Gastroesophageal sphincter (tissue), 4 donors: ENCODE data around the gene CYCS. TPM values are rescaled to one million over a fixed set of nuclear protein-coding genes. Genes with fewer than 3 reads are reported as not detected.
A peak's percentile ranks its signal among the peaks of the same experiment; 100 is the strongest.

Source experiments
- ATAC-seq: fragments of 150-250 bp; one replicate; pipeline ENCODE4 v1.9.1; 2016; ENCODE audit warnings: mild to moderate bottlenecking, moderate library complexity
- H3K27ac ChIP-seq, 4 donors: fragments of 200-600 bp; sonication (generic) in 3 of 4; 1 replicate in 3 of 4; 2 replicates in 1 of 4; pipeline ENCODE4 v1.5.1; 2016 to 2019
- H3K27me3 ChIP-seq: fragments of 200-600 bp; sonication (generic); one replicate; pipeline ENCODE4 v1.5.1; 2019
- H3K36me3 ChIP-seq, 2 donors: fragments of 200-600 bp; sonication (generic); one replicate each; pipeline ENCODE4 v1.5.1; 2019; ENCODE audit warnings: control low read depth in 1 of 2
- H3K4me1 ChIP-seq, 3 donors: fragments of 200-600 bp; sonication (generic); 1 replicate in 2 of 3; 2 replicates in 1 of 3; pipeline ENCODE4 v1.5.1; 2016 to 2019; ENCODE audit warnings: control low read depth in 2 of 3
- H3K4me3 ChIP-seq, 2 donors: fragments of 200-600 bp; sonication (generic); one replicate each; pipeline ENCODE4 v1.5.1; 2019; ENCODE audit warnings: mild to moderate bottlenecking in 1 of 2, moderate library complexity in 1 of 2
- H3K9me3 ChIP-seq, 3 donors: fragments of 200-600 bp; sonication (generic); one replicate each; pipeline ENCODE4 v1.5.1; 2017 to 2019; ENCODE audit warnings: control low read depth in 2 of 3
- EP300 ChIP-seq: sonication (generic); formaldehyde crosslinking; IDR thresholded peaks from one replicate; pipeline ENCODE4 v1.6.1; 2017; ENCODE audit warnings: antibody characterized with exemption, mild to moderate bottlenecking
- POLR2A ChIP-seq, 2 donors: fragments of 450-650 bp; IDR thresholded peaks; one replicate each; pipeline ENCODE4 v1.6.1; 2017; ENCODE audit warnings: antibody characterized with exemption in 2 of 2, mild to moderate bottlenecking in 2 of 2, moderate library complexity in 1 of 2
- POLR2AphosphoS5 ChIP-seq: sonication (generic); formaldehyde crosslinking; IDR thresholded peaks from one replicate; pipeline ENCODE4 v1.6.1; 2017; ENCODE audit warnings: antibody characterized with exemption
- WGBS, 2 donors: methylation state at CpG; one replicate each; pipeline ENCODE4 v1.1.5; 2018; ENCODE audit warnings: low coverage in 1 of 2; 5-methylcytosine and 5-hydroxymethylcytosine counted together
- total RNA-seq, 4 donors: library from RNA; depleted of rRNA; stranded (reverse); fragments of >200 nt; gene quantifications; one replicate each; pipeline ENCODE4 v1.1.0, GENCODE V29; 2016
- TF ChIP-seq, protein P1 (sequence below), 4 experiments: fragments of 200-600 bp in 2 of 4; fragments of 450-650 bp in 2 of 4; sonication (generic) in 1 of 4; IDR thresholded peaks; one replicate each; pipeline ENCODE4 v1.5.1; 2017 to 2019; ENCODE audit warnings: antibody characterized with exemption in 4 of 4, mild to moderate bottlenecking in 2 of 4, moderate library complexity in 2 of 4

CYCS gene
- total RNA-seq, 4 donors from 2014 or later, result 44.2 to 61.2 (median 48.5) TPM

DNA sequence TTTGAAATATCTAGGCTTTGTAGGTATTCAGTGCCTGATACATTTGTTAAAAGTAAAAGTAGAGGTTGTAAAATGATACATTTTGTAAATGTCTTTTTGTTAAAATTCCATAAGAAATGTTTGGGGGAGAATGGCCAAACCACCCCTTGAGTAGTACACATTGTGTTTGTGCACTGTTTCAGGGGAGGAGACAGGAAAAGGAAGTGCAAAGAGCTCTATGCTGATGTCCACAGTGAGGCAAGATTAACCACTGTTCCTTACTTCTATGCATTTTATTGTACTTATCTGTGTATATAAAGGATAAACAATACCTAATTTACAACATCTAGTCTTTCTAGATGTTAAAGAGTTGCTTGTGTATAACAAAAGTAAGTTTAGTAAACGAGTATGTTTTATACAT, 7.4 kb upstream of the CYCS start:
- Histone ChIP-seq H3K4me1 (no peaks in the 10 kb centered on the region), H3K36me3 (peaks cover 0 to 12% of the 10 kb centered on the region in 2 donors), H3K27me3 (no peaks in the 10 kb centered on the region), H3K4me3 (no peak overlapping the region), H3K9me3 (no peaks in the 10 kb centered on the region), H3K27ac (no peak overlapping the region)
- 76 to 80% methylated on average over 1 of the region's 1 CpG for WGBS, 2 donors
- TF ChIP-seq POLR2A (IDR thresholded peaks at IDR 0.05) (no peak), EP300 (no peak), POLR2AphosphoS5 (no peak)
- TF ChIP-seq, protein P1, sequence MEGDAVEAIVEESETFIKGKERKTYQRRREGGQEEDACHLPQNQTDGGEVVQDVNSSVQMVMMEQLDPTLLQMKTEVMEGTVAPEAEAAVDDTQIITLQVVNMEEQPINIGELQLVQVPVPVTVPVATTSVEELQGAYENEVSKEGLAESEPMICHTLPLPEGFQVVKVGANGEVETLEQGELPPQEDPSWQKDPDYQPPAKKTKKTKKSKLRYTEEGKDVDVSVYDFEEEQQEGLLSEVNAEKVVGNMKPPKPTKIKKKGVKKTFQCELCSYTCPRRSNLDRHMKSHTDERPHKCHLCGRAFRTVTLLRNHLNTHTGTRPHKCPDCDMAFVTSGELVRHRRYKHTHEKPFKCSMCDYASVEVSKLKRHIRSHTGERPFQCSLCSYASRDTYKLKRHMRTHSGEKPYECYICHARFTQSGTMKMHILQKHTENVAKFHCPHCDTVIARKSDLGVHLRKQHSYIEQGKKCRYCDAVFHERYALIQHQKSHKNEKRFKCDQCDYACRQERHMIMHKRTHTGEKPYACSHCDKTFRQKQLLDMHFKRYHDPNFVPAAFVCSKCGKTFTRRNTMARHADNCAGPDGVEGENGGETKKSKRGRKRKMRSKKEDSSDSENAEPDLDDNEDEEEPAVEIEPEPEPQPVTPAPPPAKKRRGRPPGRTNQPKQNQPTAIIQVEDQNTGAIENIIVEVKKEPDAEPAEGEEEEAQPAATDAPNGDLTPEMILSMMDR (IDR thresholded peaks at IDR 0.05), result no peak
- no peak for ATAC-seq

DNA sequence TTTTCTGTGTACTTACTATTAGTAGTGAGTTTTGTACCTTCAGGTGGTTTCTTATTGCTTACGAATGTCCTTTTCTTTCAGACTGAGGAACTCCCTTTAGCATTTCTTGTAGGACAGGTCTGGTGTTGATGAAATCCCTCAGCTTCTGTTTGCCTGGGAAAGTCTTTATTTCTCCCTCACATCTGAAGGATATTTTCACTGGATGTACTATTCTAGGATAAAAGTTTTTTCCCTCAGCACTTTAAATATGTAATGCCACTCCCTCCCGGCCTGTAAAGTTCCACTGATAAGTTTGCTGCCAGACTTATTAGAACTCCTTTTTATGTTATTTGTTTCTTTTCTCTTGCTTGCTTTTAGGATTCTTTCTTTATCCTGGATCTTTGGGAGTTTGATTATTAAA, 1.7 kb upstream of the CYCS start:
- Histone ChIP-seq H3K9me3 (no peaks in the 10 kb centered on the region), H3K36me3 (peaks cover 0 to 14% of the 10 kb centered on the region in 2 donors), H3K4me1 (peaks cover 0 to 28% (median 4%) of the 10 kb centered on the region in 3 donors), H3K27ac (no peak overlapping the region), H3K27me3 (no peaks in the 10 kb centered on the region), H3K4me3 (no peak overlapping the region)
- TF ChIP-seq POLR2A (IDR thresholded peaks at IDR 0.05) (no peak), POLR2AphosphoS5 (no peak), EP300 (no peak)
- TF ChIP-seq, protein P1 (IDR thresholded peaks at IDR 0.05), result no peak
- 72 to 100% methylated on average over 2 of the region's 2 CpGs for WGBS, 2 donors
- ATAC-seq, result no peak

DNA sequence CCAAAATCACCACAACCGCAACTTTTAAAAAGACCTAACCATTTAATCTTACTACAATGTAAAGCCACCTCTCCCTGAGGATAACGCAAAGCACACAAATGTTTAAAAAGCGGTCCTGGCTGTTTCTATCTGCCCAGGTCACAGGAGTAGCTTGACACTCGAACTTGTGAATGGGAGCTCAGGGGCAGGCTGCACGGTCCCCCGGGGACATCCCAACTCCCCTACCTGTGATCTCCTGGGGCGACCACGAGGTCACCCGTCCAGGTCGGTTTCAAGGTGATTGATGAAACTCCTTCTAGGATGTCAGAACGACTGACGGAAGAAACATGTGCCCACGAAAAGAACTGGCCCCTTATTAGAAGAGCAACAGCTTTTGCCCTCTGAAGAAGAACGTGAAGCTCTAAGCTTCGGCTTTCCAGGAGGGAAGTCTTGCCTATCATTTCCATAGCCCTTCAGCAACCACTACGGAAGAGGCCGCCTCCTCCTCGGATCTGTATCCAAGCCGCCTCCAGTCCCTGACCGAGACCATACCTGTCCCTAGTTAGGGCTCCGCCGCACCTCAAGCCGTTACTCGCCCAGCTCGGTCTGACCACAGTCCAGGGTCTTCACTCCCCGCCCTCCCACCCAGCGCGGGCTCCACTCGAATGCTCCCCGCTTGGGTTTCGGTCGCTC, 459 bp downstream of the CYCS start:
- H3K36me3 ChIP-seq, result peaks cover 0 to 35% of the 10 kb centered on the region in 2 donors
- peak overlapping the region; percentile 93 to 96 for H3K4me3 ChIP-seq
- H3K27me3 ChIP-seq, result no peaks in the 10 kb centered on the region
- peak overlapping the region; percentile 97 to 100 (median 98) for H3K27ac ChIP-seq
- H3K4me1 ChIP-seq, result peaks cover 0 to 28% (median 4%) of the 10 kb centered on the region in 3 donors
- no peak for ATAC-seq
- 0 to 1% methylated on average over 3 to 17 of the region's 32 CpGs for WGBS, 2 donors
- TF ChIP-seq, protein P1 (IDR thresholded peaks at IDR 0.05), result no peak
- TF ChIP-seq POLR2AphosphoS5 (no peak), POLR2A (IDR thresholded peaks at IDR 0.05) (no peak), EP300 (no peak)
- no peaks in the 10 kb centered on the region for H3K9me3 ChIP-seq

DNA sequence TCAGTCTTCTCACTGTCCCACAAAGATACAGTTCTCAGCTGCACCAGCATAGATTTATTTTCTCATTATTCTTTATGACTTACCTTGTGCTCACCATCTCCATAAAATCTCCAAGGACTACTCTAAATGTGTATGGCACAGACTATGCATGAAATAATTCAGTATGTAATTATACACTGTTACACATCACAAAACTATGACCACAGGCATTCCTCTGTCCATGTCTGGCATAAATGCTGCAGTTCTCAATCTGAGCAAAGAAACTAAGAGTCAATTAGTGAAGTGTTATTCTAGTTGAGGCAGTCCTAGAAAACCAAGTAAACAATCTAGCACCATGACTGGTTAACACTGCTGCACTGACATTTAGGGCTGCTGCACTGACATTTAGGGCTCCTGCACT, 2.7 kb downstream of the CYCS start:
- ATAC-seq, result no peak
- H3K9me3 ChIP-seq, result no peaks in the 10 kb centered on the region
- peaks cover 0 to 28% (median 4%) of the 10 kb centered on the region in 3 donors for H3K4me1 ChIP-seq
- H3K27me3 ChIP-seq, result no peaks in the 10 kb centered on the region
- no peak overlapping the region for H3K27ac ChIP-seq
- no peak overlapping the region for H3K4me3 ChIP-seq
- peaks cover 0 to 42% of the 10 kb centered on the region in 2 donors for H3K36me3 ChIP-seq
- TF ChIP-seq POLR2A (IDR thresholded peaks at IDR 0.05), result no peak
- TF ChIP-seq, protein P1 (IDR thresholded peaks at IDR 0.05), result no peak
- TF ChIP-seq POLR2AphosphoS5, result no peak
- no peak for TF ChIP-seq EP300

DNA sequence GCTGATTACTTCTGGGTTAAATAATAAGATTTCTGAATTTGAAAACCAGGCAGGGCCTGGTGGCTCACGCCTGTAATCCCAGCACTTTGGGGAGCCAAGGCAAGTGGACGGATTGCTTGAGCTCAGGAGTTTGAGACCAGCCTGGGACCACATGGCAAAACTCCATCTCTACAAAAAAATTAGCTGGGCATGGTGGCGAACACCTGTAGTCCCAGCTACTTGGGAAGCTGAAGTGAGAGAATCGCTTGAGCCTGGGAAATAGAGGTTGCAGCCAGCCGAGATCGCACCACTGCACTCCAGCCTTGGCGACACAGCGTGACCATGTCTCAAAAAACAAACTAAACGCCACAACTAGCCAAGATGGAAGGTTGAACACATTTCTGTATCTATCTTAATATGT, 3.5 kb downstream of the CYCS start:
- peaks cover 0 to 31% (median 4%) of the 10 kb centered on the region in 3 donors for H3K4me1 ChIP-seq
- H3K27ac ChIP-seq, result no peak overlapping the region
- no peak for ATAC-seq
- H3K27me3 ChIP-seq, result no peaks in the 10 kb centered on the region
- no peak for TF ChIP-seq POLR2A (IDR thresholded peaks at IDR 0.05)
- TF ChIP-seq, protein P1 (IDR thresholded peaks at IDR 0.05), result no peak
- no peak for TF ChIP-seq POLR2AphosphoS5
- TF ChIP-seq EP300, result no peak
- WGBS, 2 donors, result 92 to 93% methylated on average over 9 of the region's 9 CpGs
- no peak overlapping the region for H3K4me3 ChIP-seq
- peaks cover 0 to 43% of the 10 kb centered on the region in 2 donors for H3K36me3 ChIP-seq
- H3K9me3 ChIP-seq, result no peaks in the 10 kb centered on the region
